ENCODE data around the gene MSI2. TPM values are rescaled to one million over a fixed set of nuclear protein-coding genes. Genes with fewer than 3 reads are reported as not detected.

Gene MSI2
- total RNA-seq, 2 experiments from 2014 or later, result 131 to 164 TPM

GRCh38 chr17:57422574-57423164, 166.3 kb downstream of the MSI2 start:
- Histone ChIP-seq H3K4me3 (ENCODE audit: low read depth, low read length, poor library complexity, severe bottlenecking) (no peak overlapping the region), H3K36me3 (ENCODE audit: insufficient read depth, low read length) (peaks cover 11% of the 10 kb centered on the region), H4K20me1 (ENCODE audit: insufficient read depth, low read length) (peaks cover 7% of the 10 kb centered on the region; the same call in 1 of the 2 replicates), H3K27ac (ENCODE audit: low read depth, low read length, poor library complexity, severe bottlenecking) (no peak overlapping the region), H3K9me2 (ENCODE audit: insufficient read depth, low read length) (no peaks in the 10 kb centered on the region), H2AFZ (ENCODE audit: low read length) (no peak overlapping the region), H3K9me3 (ENCODE audit: low read length) (no peaks in the 10 kb centered on the region), H3K79me2 (ENCODE audit: insufficient read depth, low read depth, low read length) (no peaks in the 10 kb centered on the region), H3K4me2 (ENCODE audit: low read length) (no peak overlapping the region), H3K4me1 (ENCODE audit: insufficient read depth, low read length, poor library complexity, severe bottlenecking) (peaks cover 26% of the 10 kb centered on the region)
- intact Hi-C loops (cut with micrococcal nuclease; ENCODE audit: unreplicated experiment), result no loop called here
- CTCF ChIA-PET (ENCODE audit: unreplicated experiment), result no interaction called here
- no peak for TF ChIP-seq CTCF (conservative IDR thresholded peaks at IDR 0.05; ENCODE audit: low read length)
- TF ChIP-seq EZH2phosphoT487 (IDR thresholded peaks at IDR 0.05; ENCODE audit: borderline replicate concordance, low read depth, low read length), result no peak
- DNase-seq (ENCODE audit: low spot score), result no peak
- POLR2A ChIA-PET, result interaction anchor here (0.7 kb wide), 1 partner anchor 49 kb away, joined by 3 read pairs; no protein-coding TSS in a partner anchor
- no TSS peak for BruUV-seq (replicated peaks)

GRCh38 chr17:57423541-57423940, 167.2 kb downstream of the MSI2 start:
- intact Hi-C loops (cut with micrococcal nuclease; ENCODE audit: unreplicated experiment), result no loop called here
- Histone ChIP-seq H3K9me2 (ENCODE audit: insufficient read depth, low read length) (no peaks in the 10 kb centered on the region), H3K79me2 (ENCODE audit: insufficient read depth, low read depth, low read length) (no peaks in the 10 kb centered on the region), H3K27ac (ENCODE audit: low read depth, low read length, poor library complexity, severe bottlenecking) (no peak overlapping the region), H3K4me3 (ENCODE audit: low read depth, low read length, poor library complexity, severe bottlenecking) (no peak overlapping the region), H3K4me1 (ENCODE audit: insufficient read depth, low read length, poor library complexity, severe bottlenecking) (peaks cover 19% of the 10 kb centered on the region), H4K20me1 (ENCODE audit: insufficient read depth, low read length) (peaks cover 7% of the 10 kb centered on the region; the same call in 1 of the 2 replicates), H3K4me2 (ENCODE audit: low read length) (no peak overlapping the region), H3K36me3 (ENCODE audit: insufficient read depth, low read length) (peaks cover 7% of the 10 kb centered on the region), H3K9me3 (ENCODE audit: low read length) (no peaks in the 10 kb centered on the region), H2AFZ (ENCODE audit: low read length) (no peak overlapping the region)
- TF ChIP-seq CTCF (conservative IDR thresholded peaks at IDR 0.05; ENCODE audit: low read length) (no peak), EZH2phosphoT487 (IDR thresholded peaks at IDR 0.05; ENCODE audit: borderline replicate concordance, low read depth, low read length) (no peak)
- BruUV-seq (replicated peaks), result no TSS peak
- ChIA-PET CTCF (ENCODE audit: unreplicated experiment) (no interaction called here), POLR2A (interaction anchor here (0.7 kb wide), 1 partner anchor 48 kb away, joined by 3 read pairs; no protein-coding TSS in a partner anchor)
- no peak for DNase-seq (ENCODE audit: low spot score)

- H3K4me2 ChIP-seq (ENCODE audit: low read length), result no peak overlapping the region
- H4K20me1 ChIP-seq (ENCODE audit: insufficient read depth, low read length), result peaks cover 7% of the 10 kb centered on the region; the same call in 1 of the 2 replicates
- no peaks in the 10 kb centered on the region for H3K79me2 ChIP-seq (ENCODE audit: insufficient read depth, low read depth, low read length)
- H3K9me2 ChIP-seq (ENCODE audit: insufficient read depth, low read length), result no peaks in the 10 kb centered on the region
- H3K27ac ChIP-seq (ENCODE audit: low read depth, low read length, poor library complexity, severe bottlenecking), result no peak overlapping the region
- ChIA-PET POLR2A (no interaction called here), CTCF (ENCODE audit: unreplicated experiment) (no interaction called here)
- no peak for DNase-seq (ENCODE audit: low spot score)
- no peak overlapping the region for H2AFZ ChIP-seq (ENCODE audit: low read length)
- BruUV-seq (replicated peaks), result no TSS peak
- peaks cover 17% of the 10 kb centered on the region for H3K4me1 ChIP-seq (ENCODE audit: insufficient read depth, low read length, poor library complexity, severe bottlenecking)
- H3K36me3 ChIP-seq (ENCODE audit: insufficient read depth, low read length), result peaks cover 7% of the 10 kb centered on the region
- intact Hi-C loops (cut with micrococcal nuclease; ENCODE audit: unreplicated experiment), result no loop called here
- no peak overlapping the region for H3K4me3 ChIP-seq (ENCODE audit: low read depth, low read length, poor library complexity, severe bottlenecking)
- no peaks in the 10 kb centered on the region for H3K9me3 ChIP-seq (ENCODE audit: low read length)
- TF ChIP-seq CTCF (conservative IDR thresholded peaks at IDR 0.05; ENCODE audit: low read length) (no peak), EZH2phosphoT487 (IDR thresholded peaks at IDR 0.05; ENCODE audit: borderline replicate concordance, low read depth, low read length) (no peak)
Observed at GRCh38 chr17:57424273-57424672, 167.9 kb downstream of the MSI2 start.
